ENCODE results near the gene POLD4. TPM values are rescaled to one million over a fixed set of nuclear protein-coding genes. Genes with fewer than 3 reads are reported as not detected.

Gene POLD4
- total and polyA plus RNA-seq, 2 donors (not counting 3 experiments of a cell fraction or from before 2014, with no cell fraction given) = 50.1 to 204 TPM

DNA sequence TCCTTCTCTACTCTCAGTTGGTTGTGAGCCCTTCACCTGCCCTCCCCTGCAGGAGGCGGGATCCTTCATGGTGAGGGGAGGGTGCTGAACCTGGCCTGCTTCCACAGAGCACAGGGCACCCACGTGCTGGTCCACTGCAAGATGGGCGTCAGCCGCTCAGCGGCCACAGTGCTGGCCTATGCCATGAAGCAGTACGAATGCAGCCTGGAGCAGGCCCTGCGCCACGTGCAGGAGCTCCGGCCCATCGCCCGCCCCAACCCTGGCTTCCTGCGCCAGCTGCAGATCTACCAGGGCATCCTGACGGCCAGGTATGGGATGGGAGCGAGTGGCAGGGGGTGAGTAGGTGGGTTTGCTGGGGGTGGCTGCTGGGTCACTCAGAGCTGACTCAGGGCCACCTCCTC is 43.7 kb downstream of the POLD4 start:
- CTCF ChIA-PET = interaction anchor here (1.5 to 3.5 kb wide), 2 partner anchors 8 to 48 kb away, joined by 5 to 11 read pairs; no protein-coding TSS in a partner anchor

DNA sequence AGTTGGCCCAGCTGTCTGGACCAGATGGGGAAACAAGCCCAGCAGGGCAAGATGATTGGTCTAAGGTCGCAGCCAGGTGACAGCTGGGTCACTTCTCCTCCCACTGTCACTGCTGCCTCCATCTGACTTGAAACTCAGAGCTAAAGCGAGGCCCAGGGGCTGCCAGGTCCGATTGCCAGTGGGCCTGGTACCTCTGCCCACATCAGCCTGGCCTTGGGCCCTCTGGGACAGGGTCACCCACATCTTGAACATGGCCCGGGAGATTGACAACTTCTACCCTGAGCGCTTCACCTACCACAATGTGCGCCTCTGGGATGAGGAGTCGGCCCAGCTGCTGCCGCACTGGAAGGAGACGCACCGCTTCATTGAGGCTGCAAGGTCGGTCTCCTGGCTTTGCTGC is 44.2 kb downstream of the POLD4 start:
- CTCF ChIA-PET = interaction anchor here (0.6 to 3.5 kb wide), 5 partner anchors 8 to 74 kb away, joined by 3 to 11 read pairs (median 5); no protein-coding TSS in a partner anchor
- intact Hi-C loops (cut with micrococcal nuclease) = no loop called here
- BruUV-seq (replicated peaks) = no TSS peak

More for the DNA sequence above, 43.7 kb downstream of the POLD4 start:
- no peak overlapping the region for H3K4me3 ChIP-seq (replicated peaks in 1 of 3; ENCODE audit: insufficient read depth in 1 of 3, low read depth in 1 of 3, low read length in 3 of 3)
- H2AFZ ChIP-seq (ENCODE audit: low read depth, low read length) = no peak overlapping the region
- POLR2A ChIA-PET = no interaction called here
- no peaks in the 10 kb centered on the region for H3K79me2 ChIP-seq (ENCODE audit: control insufficient read depth, insufficient read depth, low read length)
- dilution Hi-C loops (cut with MboI; ENCODE audit: extremely low pct_ligation_motif_present, low sequenced_read_pairs) (no loop called here), intact Hi-C loops (cut with micrococcal nuclease) (no loop called here)
- no peak for FAIRE-seq
- no peaks in the 10 kb centered on the region for H3K9me3 ChIP-seq (replicated peaks; ENCODE audit: control insufficient read depth, insufficient read depth, low read length)
- no peak for TF ChIP-seq FOS (IDR thresholded peaks at IDR 0.05; ENCODE audit: borderline replicate concordance, insufficient read depth, low read length)
- TF ChIP-seq, protein P1, sequence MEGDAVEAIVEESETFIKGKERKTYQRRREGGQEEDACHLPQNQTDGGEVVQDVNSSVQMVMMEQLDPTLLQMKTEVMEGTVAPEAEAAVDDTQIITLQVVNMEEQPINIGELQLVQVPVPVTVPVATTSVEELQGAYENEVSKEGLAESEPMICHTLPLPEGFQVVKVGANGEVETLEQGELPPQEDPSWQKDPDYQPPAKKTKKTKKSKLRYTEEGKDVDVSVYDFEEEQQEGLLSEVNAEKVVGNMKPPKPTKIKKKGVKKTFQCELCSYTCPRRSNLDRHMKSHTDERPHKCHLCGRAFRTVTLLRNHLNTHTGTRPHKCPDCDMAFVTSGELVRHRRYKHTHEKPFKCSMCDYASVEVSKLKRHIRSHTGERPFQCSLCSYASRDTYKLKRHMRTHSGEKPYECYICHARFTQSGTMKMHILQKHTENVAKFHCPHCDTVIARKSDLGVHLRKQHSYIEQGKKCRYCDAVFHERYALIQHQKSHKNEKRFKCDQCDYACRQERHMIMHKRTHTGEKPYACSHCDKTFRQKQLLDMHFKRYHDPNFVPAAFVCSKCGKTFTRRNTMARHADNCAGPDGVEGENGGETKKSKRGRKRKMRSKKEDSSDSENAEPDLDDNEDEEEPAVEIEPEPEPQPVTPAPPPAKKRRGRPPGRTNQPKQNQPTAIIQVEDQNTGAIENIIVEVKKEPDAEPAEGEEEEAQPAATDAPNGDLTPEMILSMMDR (IDR thresholded peaks at IDR 0.05; ENCODE audit: extremely low read depth in 1 of 2, insufficient read depth in 1 of 2, low read depth in 1 of 2, low read length in 2 of 2) = no peak
- H3K27ac ChIP-seq (ENCODE audit: insufficient read depth, low read depth, low read length) = no peak overlapping the region
- H4K20me1 ChIP-seq (replicated peaks; ENCODE audit: control insufficient read depth, extremely low read depth, insufficient read depth, low read length) = no peaks in the 10 kb centered on the region
- no TSS peak for BruUV-seq (replicated peaks)
- H3K4me2 ChIP-seq (ENCODE audit: insufficient read depth, low read length) = no peak overlapping the region
- DNase-seq (ENCODE audit: low read depth, low spot score) = no peak
- no peaks in the 10 kb centered on the region for H3K4me1 ChIP-seq (ENCODE audit: control insufficient read depth, extremely low read depth, insufficient read depth, low read length)
- no peaks in the 10 kb centered on the region for H3K9me1 ChIP-seq (replicated peaks; ENCODE audit: control insufficient read depth, extremely low read depth, insufficient read depth, low read length)
- no peak overlapping the region for H3K9ac ChIP-seq (replicated peaks; ENCODE audit: extremely low read depth, insufficient read depth, low read length)
- no peaks in the 10 kb centered on the region for H3K27me3 ChIP-seq (ENCODE audit: control insufficient read depth in 2 of 2, insufficient read depth in 2 of 2, low read length in 2 of 2)
- H3K36me3 ChIP-seq (ENCODE audit: control insufficient read depth in 2 of 2, extremely low read depth in 1 of 2, insufficient read depth in 2 of 2, low read length in 2 of 2) = peaks cover 0 to 2% of the 10 kb centered on the region in 2 experiments

More for the DNA sequence above, 44.2 kb downstream of the POLD4 start:
- POLR2A ChIA-PET = no interaction called here
- peaks cover 2% of the 10 kb centered on the region for H3K4me1 ChIP-seq (ENCODE audit: control insufficient read depth, extremely low read depth, insufficient read depth, low read length)
- dilution Hi-C loops (cut with MboI; ENCODE audit: extremely low pct_ligation_motif_present, low sequenced_read_pairs) = no loop called here
- H3K27ac ChIP-seq (ENCODE audit: insufficient read depth, low read depth, low read length) = no peak overlapping the region
- no peaks in the 10 kb centered on the region for H4K20me1 ChIP-seq (replicated peaks; ENCODE audit: control insufficient read depth, extremely low read depth, insufficient read depth, low read length)
- TF ChIP-seq FOS (IDR thresholded peaks at IDR 0.05; ENCODE audit: borderline replicate concordance, insufficient read depth, low read length) (no peak), EZH2 (IDR thresholded peaks at IDR 0.05; ENCODE audit: borderline replicate concordance, low read depth, low read length, severe bottlenecking) (no peak), POLR2A (IDR thresholded peaks at IDR 0.05; ENCODE audit: low read depth, low read length) (no peak), POLR2AphosphoS5 (IDR thresholded peaks at IDR 0.05; ENCODE audit: insufficient read depth, low read depth, low read length) (no peak), GATA2 (IDR thresholded peaks at IDR 0.05; ENCODE audit: insufficient read depth, insufficient read length, low read depth, low read length) (no peak), MYC (IDR thresholded peaks at IDR 0.05; ENCODE audit: low read depth, low read length) (no peak), JUN (IDR thresholded peaks at IDR 0.05; ENCODE audit: borderline replicate concordance, insufficient read depth, insufficient read length, low read depth) (no peak)
- TF ChIP-seq, protein P1 (IDR thresholded peaks at IDR 0.05; ENCODE audit: extremely low read depth in 1 of 2, insufficient read depth in 1 of 2, low read depth in 1 of 2, low read length in 2 of 2) = no peak
- TF ChIP-seq, protein P2, sequence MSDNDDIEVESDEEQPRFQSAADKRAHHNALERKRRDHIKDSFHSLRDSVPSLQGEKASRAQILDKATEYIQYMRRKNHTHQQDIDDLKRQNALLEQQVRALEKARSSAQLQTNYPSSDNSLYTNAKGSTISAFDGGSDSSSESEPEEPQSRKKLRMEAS (IDR thresholded peaks at IDR 0.05; ENCODE audit: insufficient read depth, insufficient read length) = no peak
- peaks cover 0 to 2% of the 10 kb centered on the region in 2 experiments for H3K36me3 ChIP-seq (ENCODE audit: control insufficient read depth in 2 of 2, extremely low read depth in 1 of 2, insufficient read depth in 2 of 2, low read length in 2 of 2)
- H3K9me1 ChIP-seq (replicated peaks; ENCODE audit: control insufficient read depth, extremely low read depth, insufficient read depth, low read length) = no peaks in the 10 kb centered on the region
- no peak overlapping the region for H3K9ac ChIP-seq (replicated peaks; ENCODE audit: extremely low read depth, insufficient read depth, low read length)
- no peak overlapping the region for H2AFZ ChIP-seq (ENCODE audit: low read depth, low read length)
- no peak overlapping the region for H3K4me2 ChIP-seq (ENCODE audit: insufficient read depth, low read length)
- H3K79me2 ChIP-seq (ENCODE audit: control insufficient read depth, insufficient read depth, low read length) = no peaks in the 10 kb centered on the region
- DNase-seq (ENCODE audit: low read depth, low spot score) = no peak
- H3K27me3 ChIP-seq (ENCODE audit: control insufficient read depth in 2 of 2, insufficient read depth in 2 of 2, low read length in 2 of 2) = no peaks in the 10 kb centered on the region
- H3K9me3 ChIP-seq (replicated peaks; ENCODE audit: control insufficient read depth, insufficient read depth, low read length) = no peaks in the 10 kb centered on the region
- FAIRE-seq = no peak
- H3K4me3 ChIP-seq (replicated peaks in 1 of 3; ENCODE audit: insufficient read depth in 1 of 3, low read depth in 1 of 3, low read length in 3 of 3) = no peak overlapping the region
